Esophagus muscularis mucosa (tissue), 4 donors: ENCODE results near the gene FTO. TPM values are rescaled to one million over a fixed set of nuclear protein-coding genes. Genes with fewer than 3 reads are reported as not detected.

Experiments used
- DNase-seq: peaks from one replicate; pipeline ENCODE4 v3.0.0-alpha.2; 2017; ENCODE audit errors: extremely low spot score
- H3K27ac ChIP-seq, 4 donors: fragments of 200-600 bp; sonication (generic); replicated peaks in 1 of 4; 1 replicate in 3 of 4; 2 replicates in 1 of 4; pipeline ENCODE4 v1.5.1; 2016 to 2019; ENCODE audit warnings: mild to moderate bottlenecking in 1 of 4
- H3K27me3 ChIP-seq, 4 donors: fragments of 200-600 bp; sonication (generic); one replicate each; pipeline versions ENCODE4 v1.5.1 to v1.6.0; 2016 to 2019
- H3K36me3 ChIP-seq, 4 donors: fragments of 200-600 bp; sonication (generic); one replicate each; pipeline ENCODE4 v1.5.1; 2016 to 2019
- H3K4me1 ChIP-seq, 4 donors: fragments of 200-600 bp; sonication (generic); one replicate each; pipeline ENCODE4 v1.5.1; 2016 to 2019
- H3K4me3 ChIP-seq, 4 donors: fragments of 200-600 bp; sonication (generic); 1 replicate in 2 of 4; 2 replicates in 2 of 4; pipeline ENCODE4 v1.5.1; 2016 to 2019; ENCODE audit warnings: mild to moderate bottlenecking in 4 of 4, moderate library complexity in 1 of 4
- H3K9me3 ChIP-seq, 4 donors: fragments of 200-600 bp; sonication (generic); 1 replicate in 3 of 4; 2 replicates in 1 of 4; pipeline ENCODE4 v1.5.1; 2016 to 2019
- CTCF ChIP-seq, 3 experiments: fragments of 200-600 bp in 2 of 3; fragments of 450-650 bp in 1 of 3; sonication (generic) in 2 of 3; IDR thresholded peaks; one replicate each; pipeline ENCODE4 v1.5.1; 2017 to 2019; ENCODE audit warnings: antibody characterized with exemption in 3 of 3, mild to moderate bottlenecking in 2 of 3, moderate library complexity in 1 of 3
- EP300 ChIP-seq: sonication (generic); formaldehyde crosslinking; IDR thresholded peaks from one replicate; pipeline ENCODE4 v1.6.1; 2017; ENCODE audit warnings: antibody characterized with exemption
- POLR2A ChIP-seq: fragments of 450-650 bp; IDR thresholded peaks from one replicate; pipeline ENCODE4 v1.6.1; 2017; ENCODE audit warnings: antibody characterized with exemption, moderate library complexity, mild to moderate bottlenecking, low read depth
- POLR2AphosphoS5 ChIP-seq, 2 donors: sonication (generic); formaldehyde crosslinking; IDR thresholded peaks; one replicate each; pipeline ENCODE4 v1.6.1; 2017; ENCODE audit warnings: antibody characterized with exemption in 2 of 2
- whole genome bisulfite sequencing: methylation state at CpG from one replicate; pipeline ENCODE4 v1.1.5; 2018; 5-methylcytosine and 5-hydroxymethylcytosine counted together
- intact Hi-C: fragments of 100-400 bp; cut with DNase I; formaldehyde crosslinking; loops from one replicate; pipeline ENCODE4 v1.15.1; 2023
- total RNA-seq, 4 donors: library from RNA; depleted of rRNA; stranded (reverse); fragments of >200 nt; gene quantifications; one replicate each; pipeline versions ENCODE4 v1.1.0 to v1.2.1, GENCODE V29; 2016

Gene FTO
- total RNA-seq, 4 donors from 2014 or later = 101 to 121 (median 112) TPM

- TF ChIP-seq EP300 (no peak), POLR2AphosphoS5 (IDR thresholded peaks at IDR 0.05) (no peak), CTCF (IDR thresholded peaks at IDR 0.05) (no peak), POLR2A (no peak)
- Histone ChIP-seq H3K4me3 (no peak overlapping the region), H3K27ac (no peak overlapping the region), H3K9me3 (peaks cover 0 to 3% (median 0%) of the 10 kb centered on the region in 4 donors), H3K36me3 (no peaks in the 10 kb centered on the region), H3K4me1 (peaks cover 0 to 37% (median 20%) of the 10 kb centered on the region in 4 donors), H3K27me3 (no peaks in the 10 kb centered on the region)
- intact Hi-C loops = no loop called here
- DNase-seq = no peak
- WGBS = 88% methylated on average over 2 of the region's 2 CpGs
Observed at GRCh38 chr16:53803998-53804397, 100.0 kb downstream of the FTO start.

- Histone ChIP-seq H3K36me3 (no peaks in the 10 kb centered on the region), H3K4me1 (peaks cover 0 to 42% (median 23%) of the 10 kb centered on the region in 4 donors), H3K9me3 (peaks cover 0 to 3% (median 0%) of the 10 kb centered on the region in 4 donors), H3K4me3 (no peak overlapping the region), H3K27ac (no peak overlapping the region), H3K27me3 (no peaks in the 10 kb centered on the region)
- TF ChIP-seq POLR2AphosphoS5 (IDR thresholded peaks at IDR 0.05) (no peak), POLR2A (no peak), CTCF (IDR thresholded peaks at IDR 0.05) (no peak)
- no peak for DNase-seq
- intact Hi-C loops = no loop called here
- 94% methylated on average over 7 of the region's 7 CpGs for WGBS
Observed at GRCh38 chr16:53804467-53804866, 100.5 kb downstream of the FTO start.

- H3K4me1 ChIP-seq = peaks cover 0 to 42% (median 24%) of the 10 kb centered on the region in 4 donors
- peaks cover 0 to 1% (median 0%) of the 10 kb centered on the region in 4 donors for H3K36me3 ChIP-seq
- H3K27ac ChIP-seq = no peak overlapping the region
- H3K9me3 ChIP-seq = peaks cover 0 to 3% (median 0%) of the 10 kb centered on the region in 4 donors
- H3K27me3 ChIP-seq = no peaks in the 10 kb centered on the region
- intact Hi-C loops = no loop called here
- no peak for DNase-seq
- no peak overlapping the region for H3K4me3 ChIP-seq
- TF ChIP-seq POLR2A (no peak), EP300 (no peak), POLR2AphosphoS5 (IDR thresholded peaks at IDR 0.05) (no peak), CTCF (IDR thresholded peaks at IDR 0.05) (no peak)
- 86% methylated on average over 2 of the region's 2 CpGs for WGBS
Observed at GRCh38 chr16:53805113-53805512, 101.2 kb downstream of the FTO start.

- no peak for DNase-seq
- 80% methylated on average over 4 of the region's 4 CpGs for WGBS
- no peak for TF ChIP-seq POLR2A
- no peak for TF ChIP-seq EP300
- TF ChIP-seq POLR2AphosphoS5 (IDR thresholded peaks at IDR 0.05) = no peak
- TF ChIP-seq CTCF (IDR thresholded peaks at IDR 0.05) = no peak
- Histone ChIP-seq H3K27ac (no peak overlapping the region), H3K4me3 (no peak overlapping the region), H3K4me1 (peaks cover 0 to 42% (median 24%) of the 10 kb centered on the region in 4 donors), H3K36me3 (peaks cover 0 to 8% (median 0%) of the 10 kb centered on the region in 4 donors), H3K27me3 (no peaks in the 10 kb centered on the region), H3K9me3 (peaks cover 0 to 3% (median 0%) of the 10 kb centered on the region in 4 donors)
- intact Hi-C loops = no loop called here
Observed at GRCh38 chr16:53805752-53806151, 101.8 kb downstream of the FTO start.
